CD4-positive, CD25-positive, alpha-beta regulatory T cell (primary cell): Measurements from ENCODE around the gene ZNF287. TPM values are rescaled to one million over a fixed set of nuclear protein-coding genes. Genes with fewer than 3 reads are reported as not detected.

Experiments
- ATAC-seq, 2 donors: fragments of 150-1000 bp; cut with Tn5 transposase; one replicate each; pipeline ENCODE4 v1.10.0; 2021; ENCODE audit warnings: low read depth in 2 of 2, moderate number of reproducible peaks in 2 of 2, moderate library complexity in 1 of 2
- DNase-seq, 3 donors: peaks; one replicate each; pipeline versions ENCODE4 v3.0.0 to v3.0.0-alpha.2; 2012 to 2022; ENCODE audit warnings: mixed read lengths in 1 of 3
- H3K27ac ChIP-seq: one replicate; pipeline ENCODE4 v1.7.0; 2013; ENCODE audit warnings: mild to moderate bottlenecking, low read length; ENCODE audit not compliant: insufficient read depth, poor library complexity, severe bottlenecking
- H3K27me3 ChIP-seq: one replicate; pipeline ENCODE4 v1.7.0; 2013; ENCODE audit warnings: low read length; ENCODE audit not compliant: control insufficient read depth, insufficient read depth
- H3K36me3 ChIP-seq: one replicate; pipeline ENCODE4 v1.7.0; 2013; ENCODE audit warnings: mild to moderate bottlenecking, low read length, moderate library complexity; ENCODE audit not compliant: control insufficient read depth, insufficient read depth
- H3K4me1 ChIP-seq: 2 replicates; pipeline ENCODE4 v1.7.0; 2013; ENCODE audit warnings: mild to moderate bottlenecking, low read length; ENCODE audit not compliant: insufficient read depth, control insufficient read depth, poor library complexity, severe bottlenecking
- H3K4me3 ChIP-seq: one replicate; pipeline ENCODE4 v1.7.0; 2013; ENCODE audit warnings: low read depth, mild to moderate bottlenecking, low read length, moderate library complexity
- H3K9me3 ChIP-seq, 2 experiments: 1 replicate in 1 of 2; 2 replicates in 1 of 2; pipeline ENCODE4 v1.7.0; 2013; ENCODE audit warnings: low read length in 2 of 2, mild to moderate bottlenecking in 1 of 2, moderate library complexity in 1 of 2; ENCODE audit not compliant: control insufficient read depth in 2 of 2
- H3K27ac Mint-ChIP-seq, 3 donors: one replicate each; pipeline ENCODE4 v1.8.0; 2020 to 2022; ENCODE audit warnings: mild to moderate bottlenecking in 3 of 3, mixed read lengths in 3 of 3, moderate library complexity in 2 of 3
- H3K27me3 Mint-ChIP-seq: one replicate; pipeline ENCODE4 v1.8.0; 2022; ENCODE audit warnings: mild to moderate bottlenecking, mixed read lengths
- H3K36me3 Mint-ChIP-seq: one replicate; pipeline ENCODE4 v1.8.0; 2020; ENCODE audit warnings: mixed read lengths
- H3K4me1 Mint-ChIP-seq, 4 donors: one replicate each; pipeline ENCODE4 v1.8.0; 2020 to 2022; ENCODE audit warnings: mixed read lengths in 4 of 4, mild to moderate bottlenecking in 1 of 4
- H3K4me3 Mint-ChIP-seq, 4 donors: one replicate each; pipeline ENCODE4 v1.8.0; 2020 to 2022; ENCODE audit warnings: mild to moderate bottlenecking in 4 of 4, mixed read lengths in 4 of 4, moderate library complexity in 3 of 4
- H3K9me3 Mint-ChIP-seq, 7 donors: one replicate each; pipeline ENCODE4 v1.8.0; 2020 to 2022; ENCODE audit warnings: mixed read lengths in 7 of 7, mild to moderate bottlenecking in 3 of 7, moderate library complexity in 2 of 7
- polyA plus RNA-seq, 4 donors: library from polyadenylated mRNA; unstranded; fragments of 300-500 nt; fragmentation: Illumina TruSeq; gene quantifications; one replicate each; pipeline ENCODE4 v1.2.3, GENCODE V29; 2021
- total RNA-seq: library from RNA; stranded (reverse); gene quantifications from one replicate; pipeline ENCODE4 v1.2.3, GENCODE V29; 2022

Gene ZNF287
- total and polyA plus RNA-seq, 5 donors from 2014 or later, result 5.4 to 14.4 (median 11.1) TPM

GRCh38 chr17:16584273-16584995 lies 15.4 kb upstream of the ZNF287 start:
- Histone ChIP-seq H3K9me3 (no peaks in the 10 kb centered on the region), H3K4me1 (peaks cover 21% of the 10 kb centered on the region), H3K36me3 (no peaks in the 10 kb centered on the region), H3K27ac (peak overlapping the region; percentile 81), H3K4me3 (peak overlapping the region; percentile 60), H3K27me3 (peaks cover 7% of the 10 kb centered on the region)
- peaks cover 52% of the 10 kb centered on the region for H3K27me3 Mint-ChIP-seq
- peak; percentile 98 for ATAC-seq
- peak overlapping the region; percentile 75 to 85 (median 80) for H3K4me3 Mint-ChIP-seq
- peaks cover 0 to 4% (median 0%) of the 10 kb centered on the region in 7 donors for H3K9me3 Mint-ChIP-seq
- peak; percentile 81 to 93 (median 90) for DNase-seq
- no peaks in the 10 kb centered on the region for H3K36me3 Mint-ChIP-seq
- peak overlapping the region in 2 of 3 donors; percentile 87 to 89 for H3K27ac Mint-ChIP-seq
- H3K4me1 Mint-ChIP-seq, result peaks cover 6 to 24% (median 12%) of the 10 kb centered on the region in 4 donors

DNA sequence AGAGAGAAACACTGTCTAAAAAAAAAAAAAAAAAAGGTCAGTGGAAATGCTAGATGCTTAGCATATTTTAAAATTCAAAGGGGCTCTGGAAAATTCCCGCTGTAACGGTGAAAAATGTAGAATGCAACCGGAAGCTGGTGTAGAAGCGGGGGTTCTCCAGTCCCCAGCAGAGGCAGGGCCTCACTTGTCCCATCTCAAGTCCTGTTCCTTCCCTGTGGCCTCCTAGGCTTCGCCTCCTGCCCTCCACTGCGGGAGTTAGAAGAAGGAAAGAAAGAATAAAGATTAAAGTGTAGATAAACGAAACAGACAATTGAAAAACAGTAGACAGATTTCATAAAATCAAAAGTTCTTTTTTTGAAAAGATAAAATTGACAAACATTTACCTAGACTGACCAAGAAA lies 14.8 kb upstream of the ZNF287 start:
- H3K27me3 ChIP-seq, result peaks cover 7% of the 10 kb centered on the region

DNA sequence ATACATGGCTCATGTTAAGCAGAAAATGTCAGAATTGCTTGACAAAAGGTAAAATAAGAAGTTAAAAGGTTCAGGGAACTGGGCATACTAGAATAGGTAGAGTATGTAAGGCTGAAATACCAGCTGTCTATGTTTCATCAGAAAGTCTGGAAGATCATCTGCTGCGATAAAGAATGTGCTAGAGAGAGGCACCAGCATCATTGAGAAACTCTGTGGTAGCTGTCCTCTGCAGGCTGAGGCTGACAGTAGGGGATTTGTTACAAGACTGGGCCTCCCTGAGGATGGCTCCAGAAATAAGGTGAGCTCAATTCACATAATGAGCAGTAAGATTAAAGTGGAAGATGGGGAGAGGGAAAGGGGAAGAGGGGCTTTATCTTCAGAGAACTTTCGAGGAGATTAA lies 4.5 kb upstream of the ZNF287 start:
- no peak overlapping the region for H3K27ac ChIP-seq
- peaks cover 11% of the 10 kb centered on the region for H3K27me3 Mint-ChIP-seq
- peaks cover 8% of the 10 kb centered on the region for H3K4me1 ChIP-seq
- no peak overlapping the region for H3K4me3 Mint-ChIP-seq
- no peaks in the 10 kb centered on the region for H3K36me3 Mint-ChIP-seq
- peaks cover 0 to 8% (median 0%) of the 10 kb centered on the region in 7 donors for H3K9me3 Mint-ChIP-seq
- H3K4me1 Mint-ChIP-seq, result peaks cover 0 to 8% (median 5%) of the 10 kb centered on the region in 4 donors
- peak overlapping the region in 1 of 3 donors; percentile 4 for H3K27ac Mint-ChIP-seq
- ATAC-seq (no peak), DNase-seq (no peak)
- no peaks in the 10 kb centered on the region for H3K36me3 ChIP-seq
- H3K4me3 ChIP-seq, result no peak overlapping the region
- H3K27me3 ChIP-seq, result peaks cover 2% of the 10 kb centered on the region
- no peaks in the 10 kb centered on the region for H3K9me3 ChIP-seq

More for the DNA sequence above, 14.8 kb upstream of the ZNF287 start:
- peak overlapping the region; percentile 75 to 85 (median 80) for H3K4me3 Mint-ChIP-seq
- DNase-seq, result no peak
- H3K27ac Mint-ChIP-seq, result peak overlapping the region; percentile 85 to 89 (median 87)
- peaks cover 6 to 22% (median 11%) of the 10 kb centered on the region in 4 donors for H3K4me1 Mint-ChIP-seq
- ATAC-seq, result no peak
- peaks cover 48% of the 10 kb centered on the region for H3K27me3 Mint-ChIP-seq
- H3K4me1 ChIP-seq, result peaks cover 15% of the 10 kb centered on the region
- H3K36me3 ChIP-seq, result no peaks in the 10 kb centered on the region
- no peaks in the 10 kb centered on the region for H3K36me3 Mint-ChIP-seq
- H3K27ac ChIP-seq, result peak overlapping the region; percentile 81
- no peaks in the 10 kb centered on the region for H3K9me3 ChIP-seq
- H3K4me3 ChIP-seq, result peak overlapping the region; percentile 60
- peaks cover 0 to 5% (median 0%) of the 10 kb centered on the region in 7 donors for H3K9me3 Mint-ChIP-seq

DNA sequence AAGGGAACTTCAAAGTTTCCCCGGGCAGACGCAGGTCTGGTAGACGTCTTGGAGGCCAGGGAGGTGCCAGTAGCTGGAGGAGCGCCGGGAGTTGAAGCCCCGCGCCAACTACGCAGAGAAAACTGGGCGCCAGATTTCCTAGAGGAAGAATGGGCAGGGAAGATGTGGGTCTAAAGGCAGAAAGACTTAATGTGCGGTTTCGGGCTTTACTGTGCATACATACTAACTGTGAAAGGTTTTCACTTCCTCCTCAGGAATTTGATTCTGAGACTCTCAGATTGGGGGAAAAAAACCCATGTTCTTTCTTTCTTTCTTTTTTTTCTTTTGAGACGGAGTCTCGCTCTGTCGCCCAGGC lies 331 bp upstream of the ZNF287 start:
- Mint-ChIP-seq H3K4me3 (peak overlapping the region; percentile 85 to 93 (median 88)), H3K4me1 (peaks cover 0 to 23% (median 13%) of the 10 kb centered on the region in 4 donors), H3K9me3 (peaks cover 0 to 5% (median 0%) of the 10 kb centered on the region in 7 donors), H3K27ac (peak overlapping the region in 2 of 3 donors; percentile 86 to 87), H3K36me3 (peaks cover 13% of the 10 kb centered on the region), H3K27me3 (peaks cover 16% of the 10 kb centered on the region)
- Histone ChIP-seq H3K27me3 (peaks cover 2% of the 10 kb centered on the region), H3K9me3 (no peaks in the 10 kb centered on the region), H3K27ac (peak overlapping the region; percentile 52), H3K4me3 (no peak overlapping the region), H3K4me1 (peaks cover 17% of the 10 kb centered on the region), H3K36me3 (peaks cover 4% of the 10 kb centered on the region)
- ATAC-seq, result no peak
- DNase-seq, result no peak

- Mint-ChIP-seq H3K27ac (no peak overlapping the region), H3K36me3 (peaks cover 49% of the 10 kb centered on the region), H3K4me3 (no peak overlapping the region), H3K27me3 (no peaks in the 10 kb centered on the region), H3K9me3 (peaks cover 8 to 86% (median 38%) of the 10 kb centered on the region in 7 donors), H3K4me1 (no peaks in the 10 kb centered on the region)
- H3K36me3 ChIP-seq, result peaks cover 51% of the 10 kb centered on the region
- ATAC-seq (no peak), DNase-seq (no peak)
- H3K27me3 ChIP-seq, result no peaks in the 10 kb centered on the region
- H3K4me1 ChIP-seq, result no peaks in the 10 kb centered on the region
- peaks cover 89 to 95% of the 10 kb centered on the region in 2 experiments for H3K9me3 ChIP-seq
- H3K27ac ChIP-seq, result no peak overlapping the region
- H3K4me3 ChIP-seq, result no peak overlapping the region
Observed at GRCh38 chr17:16552637-16553045, 16.4 kb downstream of the ZNF287 start.

- Mint-ChIP-seq H3K27ac (no peak overlapping the region), H3K27me3 (no peaks in the 10 kb centered on the region), H3K36me3 (peaks cover 43% of the 10 kb centered on the region), H3K4me3 (no peak overlapping the region), H3K9me3 (peaks cover 8 to 85% (median 35%) of the 10 kb centered on the region in 7 donors), H3K4me1 (no peaks in the 10 kb centered on the region)
- no peak for ATAC-seq
- Histone ChIP-seq H3K4me1 (no peaks in the 10 kb centered on the region), H3K36me3 (peaks cover 46% of the 10 kb centered on the region), H3K27me3 (no peaks in the 10 kb centered on the region), H3K4me3 (no peak overlapping the region), H3K27ac (no peak overlapping the region), H3K9me3 (peaks cover 89 to 95% of the 10 kb centered on the region in 2 experiments)
- DNase-seq, result no peak
Observed at GRCh38 chr17:16551878-16552636, 16.9 kb downstream of the ZNF287 start.

GRCh38 chr17:16537130-16537458 lies 31.9 kb downstream of the ZNF287 start:
- H3K9me3 ChIP-seq, result peaks cover 0 to 4% of the 10 kb centered on the region in 2 experiments
- peak overlapping the region; percentile 85 for H3K4me3 ChIP-seq
- H3K4me3 Mint-ChIP-seq, result peak overlapping the region; percentile 93 to 99 (median 97)
- H3K36me3 ChIP-seq, result no peaks in the 10 kb centered on the region
- no peak overlapping the region for H3K27ac ChIP-seq
- peak overlapping the region in 2 of 3 donors; percentile 76 to 94 for H3K27ac Mint-ChIP-seq
- peaks cover 7% of the 10 kb centered on the region for H3K27me3 Mint-ChIP-seq
- H3K36me3 Mint-ChIP-seq, result no peaks in the 10 kb centered on the region
- DNase-seq, result peak in 1 of 3 donors; percentile 9
- H3K9me3 Mint-ChIP-seq, result peaks cover 0 to 9% (median 2%) of the 10 kb centered on the region in 7 donors
- ATAC-seq, result no peak
- no peaks in the 10 kb centered on the region for H3K27me3 ChIP-seq
- H3K4me1 Mint-ChIP-seq, result peaks cover 7 to 23% (median 12%) of the 10 kb centered on the region in 4 donors
- H3K4me1 ChIP-seq, result peaks cover 6% of the 10 kb centered on the region
